Right atrium auricular region (tissue), 2 donors: Measurements from ENCODE around the gene DHX8. TPM values are rescaled to one million over a fixed set of nuclear protein-coding genes. Genes with fewer than 3 reads are reported as not detected.

Experiments used
- DNase-seq: peaks from one replicate; pipeline ENCODE4 v3.0.0-alpha.2; 2019; ENCODE audit warnings: low spot score
- H3K27ac ChIP-seq, 2 donors: fragments of 200-600 bp; sonication (generic); 1 replicate in 1 of 2; 2 replicates in 1 of 2; pipeline ENCODE4 v1.5.1; 2016 to 2019
- H3K27me3 ChIP-seq, 2 donors: fragments of 200-600 bp; sonication (generic); one replicate each; pipeline versions ENCODE4 v1.5.1 to v1.6.0; 2017 to 2019
- H3K36me3 ChIP-seq: fragments of 200-600 bp; sonication (generic); one replicate; pipeline ENCODE4 v1.5.1; 2016
- H3K4me1 ChIP-seq, 2 donors: fragments of 200-600 bp; sonication (generic); one replicate each; pipeline versions ENCODE4 v1.5.1 to v1.6.0; 2017 to 2019
- H3K4me3 ChIP-seq, 2 donors: fragments of 200-600 bp; sonication (generic); 1 replicate in 1 of 2; 2 replicates in 1 of 2; pipeline ENCODE4 v1.5.1; 2017 to 2019; ENCODE audit warnings: mild to moderate bottlenecking in 1 of 2, moderate library complexity in 1 of 2
- H3K9me3 ChIP-seq, 2 donors: fragments of 200-600 bp; sonication (generic); one replicate each; pipeline ENCODE4 v1.5.1; 2019
- CTCF ChIP-seq, 2 donors: fragments of 200-600 bp; sonication (generic); IDR thresholded peaks; one replicate each; pipeline ENCODE4 v1.5.1; 2019; ENCODE audit warnings: antibody characterized with exemption in 2 of 2
- total RNA-seq, 2 donors: library from RNA; depleted of rRNA; stranded (reverse); fragments of >200 nt; gene quantifications; one replicate each; pipeline ENCODE4 v1.1.0, GENCODE V29; 2016

Gene DHX8
- total RNA-seq, 2 donors from 2014 or later: 18.5 to 26.1 TPM

- peaks cover 0 to 46% of the 10 kb centered on the region in 2 donors for H3K4me1 ChIP-seq
- no peak for TF ChIP-seq CTCF (IDR thresholded peaks at IDR 0.05)
- no peak overlapping the region for H3K4me3 ChIP-seq
- H3K36me3 ChIP-seq: peaks cover 51% of the 10 kb centered on the region
- no peak for DNase-seq
- H3K27ac ChIP-seq: peak overlapping the region in 1 of 2 donors; percentile 81
- H3K27me3 ChIP-seq: no peaks in the 10 kb centered on the region
- no peaks in the 10 kb centered on the region for H3K9me3 ChIP-seq
Measured at GRCh38 chr17:43526886-43527648, 43.3 kb downstream of the DHX8 start.

GRCh38 chr17:43528319-43528987, 44.7 kb downstream of the DHX8 start:
- Histone ChIP-seq H3K36me3 (peaks cover 37% of the 10 kb centered on the region), H3K27ac (peak overlapping the region; percentile 66 to 81), H3K4me3 (no peak overlapping the region), H3K9me3 (no peaks in the 10 kb centered on the region), H3K4me1 (peaks cover 0 to 46% of the 10 kb centered on the region in 2 donors), H3K27me3 (no peaks in the 10 kb centered on the region)
- no peak for TF ChIP-seq CTCF (IDR thresholded peaks at IDR 0.05)
- peak; percentile 66 for DNase-seq

- Histone ChIP-seq H3K27ac (peak overlapping the region; percentile 72 to 81), H3K4me1 (peaks cover 0 to 46% of the 10 kb centered on the region in 2 donors)
- no peak for DNase-seq
Measured at GRCh38 chr17:43528988-43529814, 45.4 kb downstream of the DHX8 start.

GRCh38 chr17:43529947-43530287, 46.1 kb downstream of the DHX8 start:
- peaks cover 23% of the 10 kb centered on the region for H3K36me3 ChIP-seq
- peaks cover 0 to 46% of the 10 kb centered on the region in 2 donors for H3K4me1 ChIP-seq
- no peak for DNase-seq
- no peaks in the 10 kb centered on the region for H3K27me3 ChIP-seq
- no peak for TF ChIP-seq CTCF (IDR thresholded peaks at IDR 0.05)
- no peaks in the 10 kb centered on the region for H3K9me3 ChIP-seq
- H3K4me3 ChIP-seq: peak overlapping the region in 1 of 2 donors; percentile 29
- peak overlapping the region; percentile 72 to 81 for H3K27ac ChIP-seq

More at GRCh38 chr17:43528988-43529814, 45.4 kb downstream of the DHX8 start:
- Histone ChIP-seq H3K9me3 (no peaks in the 10 kb centered on the region), H3K27me3 (no peaks in the 10 kb centered on the region), H3K36me3 (peaks cover 30% of the 10 kb centered on the region), H3K4me3 (no peak overlapping the region)
- TF ChIP-seq CTCF (IDR thresholded peaks at IDR 0.05): no peak

GRCh38 chr17:43530288-43531081, 46.7 kb downstream of the DHX8 start:
- peak; percentile 72 for DNase-seq
- no peak for TF ChIP-seq CTCF (IDR thresholded peaks at IDR 0.05)
- peaks cover 17% of the 10 kb centered on the region for H3K36me3 ChIP-seq
- H3K4me3 ChIP-seq: peak overlapping the region in 1 of 2 donors; percentile 29
- no peaks in the 10 kb centered on the region for H3K9me3 ChIP-seq
- no peaks in the 10 kb centered on the region for H3K27me3 ChIP-seq
- peaks cover 0 to 46% of the 10 kb centered on the region in 2 donors for H3K4me1 ChIP-seq
- peak overlapping the region; percentile 72 to 81 for H3K27ac ChIP-seq
